GM12878 (cell line): Measurements from ENCODE around the gene ATP6V0E1. TPM values are rescaled to one million over a fixed set of nuclear protein-coding genes. Genes with fewer than 3 reads are reported as not detected.

Experiments used
- ATAC-seq: fragments of 200-7000 bp; cut with Tn5 transposase; 3 replicates; pipeline ENCODE4 v1.9.1; 2020; ENCODE audit warnings: mild to moderate bottlenecking, moderate library complexity
- BruUV-seq: library from RNA; stranded (reverse); fragments of 400-500 nt; replicated peaks from 2 replicates; lab custom pipeline; 2021; lab: Mats Ljungman, UMichigan
- CTCF ChIA-PET: fragments of 300-600 bp; sonication (Branson Sonifier 250); formaldehyde crosslinking; extraction: SDS; loops from one replicate; lab custom pipeline; 2021; ENCODE audit warnings: inconsistent platforms; lab: Yijun Ruan, JAX
- POLR2A ChIA-PET: fragments of 350-600 bp; formaldehyde crosslinking; extraction: SDS; loops from one replicate; lab custom pipeline; 2021; ENCODE audit warnings: inconsistent platforms; lab: Charles Lee
- RAD21 ChIA-PET: fragments of 300-600 bp; sonication (Branson Sonifier 250); formaldehyde crosslinking; loops from one replicate; lab custom pipeline; 2023; ENCODE audit warnings: antibody characterized with exemption; ENCODE audit not compliant: unreplicated experiment; lab: Charles Lee
- SMC1A ChIA-PET: fragments of 300-600 bp; sonication (Branson Sonifier 250); formaldehyde crosslinking; loops from one replicate; lab custom pipeline; 2023; ENCODE audit not compliant: unreplicated experiment, uncharacterized antibody; lab: Charles Lee
- DNase-seq: peaks from one replicate; pipeline ENCODE4 v3.0.0-alpha.2; 2011; ENCODE audit warnings: low read depth, low spot score
- FAIRE-seq: peaks from 3 replicates; lab custom pipeline; 2011; peaks lifted over from hg19 to GRCh38; lab: Jason Lieb, UNC
- H2AFZ ChIP-seq: 2 replicates; pipeline ENCODE4 v1.6.0; 2011; ENCODE audit warnings: low read depth, low read length, control low read depth; ENCODE audit not compliant: control insufficient read depth
- H3K27ac ChIP-seq: 2 replicates; pipeline ENCODE4 v1.5.1; 2011; ENCODE audit warnings: control low read depth; ENCODE audit not compliant: control insufficient read depth, insufficient read depth
- H3K27me3 ChIP-seq, 2 experiments: replicated peaks in 1 of 2; 2 replicates each; pipeline versions ENCODE4 v1.6.0 to v1.6.1; 2011; ENCODE audit warnings: low read length in 1 of 2; ENCODE audit not compliant: control insufficient read depth in 2 of 2, insufficient read depth in 2 of 2
- H3K36me3 ChIP-seq, 2 experiments: 2 replicates each; pipeline ENCODE4 v1.5.1; 2011; ENCODE audit warnings: low read length in 1 of 2; ENCODE audit not compliant: control insufficient read depth in 2 of 2, insufficient read depth in 2 of 2
- H3K4me1 ChIP-seq: 2 replicates; pipeline ENCODE4 v1.6.1; 2011; ENCODE audit warnings: mild to moderate bottlenecking, low read length, moderate library complexity, mixed read lengths; ENCODE audit not compliant: control insufficient read depth, insufficient read depth
- H3K4me2 ChIP-seq: 2 replicates; pipeline ENCODE4 v1.6.0; 2011; ENCODE audit warnings: control low read depth; ENCODE audit not compliant: control insufficient read depth, insufficient read depth
- H3K4me3 ChIP-seq: fragments of 200-600 bp; sonication (generic); 2 replicates; pipeline ENCODE4 v1.5.1; 2016
- H3K79me2 ChIP-seq: 2 replicates; pipeline ENCODE4 v1.6.0; 2011; ENCODE audit warnings: low read length; ENCODE audit not compliant: control insufficient read depth, insufficient read depth
- H3K9ac ChIP-seq: 2 replicates; pipeline ENCODE4 v1.8.0; 2011; ENCODE audit warnings: low read length, control low read depth, mixed read lengths; ENCODE audit not compliant: control insufficient read depth, insufficient read depth
- H3K9me3 ChIP-seq: replicated peaks from 3 replicates; pipeline ENCODE4 v1.5.1; 2011; ENCODE audit warnings: mild to moderate bottlenecking, low read length; ENCODE audit not compliant: control insufficient read depth, insufficient read depth
- H4K20me1 ChIP-seq: 2 replicates; pipeline ENCODE4 v1.6.0; 2011; ENCODE audit not compliant: control insufficient read depth, insufficient read depth
- ATF2 ChIP-seq: IDR thresholded peaks from 2 replicates; pipeline ENCODE4 v1.6.1; 2012; ENCODE audit warnings: low read length, inconsistent platforms
- CTCF ChIP-seq, 3 experiments: IDR thresholded peaks in 2 of 3; conservative IDR thresholded peaks in 1 of 3; 2 replicates each; pipeline ENCODE4 v1.5.1; 2011; ENCODE audit warnings: low read depth in 3 of 3, low read length in 3 of 3, mild to moderate bottlenecking in 3 of 3, control low read depth in 2 of 3, moderate library complexity in 2 of 3, inconsistent platforms in 1 of 3, mixed read lengths in 1 of 3; ENCODE audit not compliant: control insufficient read depth in 2 of 3, insufficient read depth in 1 of 3; ENCODE audit errors: extremely low read depth in 1 of 3
- MTA2 ChIP-seq: fragments of 450-650 bp; IDR thresholded peaks from 2 replicates; pipeline ENCODE4 v1.6.1; 2016; ENCODE audit warnings: low read depth, mild to moderate bottlenecking, moderate library complexity
- WGBS: methylation state at CpG from one replicate; pipeline ENCODE4 v1.1.6; 2016; ENCODE audit warnings: low lambda C conversion rate; ENCODE audit not compliant: insufficient replicate concordance, insufficient coverage; ENCODE audit errors: missing lambda C conversion rate; 5-methylcytosine and 5-hydroxymethylcytosine counted together
- in situ Hi-C: fragments of 300-500 bp; cut with MboI; formaldehyde crosslinking; loops from 9 replicates; pipeline ENCODE4 v1.14.3; 2018; ENCODE audit warnings: mixed read lengths
- intact Hi-C: fragments of 100-400 bp; cut with micrococcal nuclease; formaldehyde crosslinking; loops from one replicate; pipeline ENCODE4 v1.14.2; 2022; ENCODE audit not compliant: unreplicated experiment
- polyA plus RNA-seq, 11 experiments: library from polyadenylated mRNA; depleted of rRNA in 4 of 11; unstranded in 6 of 11; stranded (reverse) in 5 of 11; fragments of >200 nt; fragmentation: Nextera tagmentation in 4 of 11; fragmentation: Illumina TruSeq in 1 of 11; extraction: Ambion mirVana in 4 of 11; extraction: Trizol in 1 of 11; gene quantifications; 1 replicate in 1 of 11; 2 replicates in 10 of 11; pipeline versions ENCODE4 v1.2.1 to v1.2.3, GENCODE V29; 2011 to 2016; ENCODE audit warnings: inconsistent platforms in 2 of 11, missing spikeins in 2 of 11, low read depth in 1 of 11
- total RNA-seq, 4 experiments: library from RNA; depleted of rRNA in 3 of 4; stranded (reverse); fragments of >200 nt in 3 of 4; fragmentation: Illumina TruSeq in 1 of 4; extraction: Trizol in 1 of 4; gene quantifications; 2 replicates each; pipeline versions ENCODE4 v1.2.1 to v1.2.3, GENCODE V29; 2013 to 2021

Gene ATP6V0E1
- total and polyA plus RNA-seq, 10 of the 15 experiments (the other 5 are each of a cell fraction or from before 2014, with no cell fraction given), result 143 to 787 (median 306) TPM

- H3K4me1 ChIP-seq, result no peaks in the 10 kb centered on the region
- ATAC-seq (peak; percentile 56), DNase-seq (no peak), FAIRE-seq (no peak)
- no peak overlapping the region for H3K4me3 ChIP-seq
- POLR2A ChIA-PET, result no interaction called here
- H3K9me3 ChIP-seq, result no peaks in the 10 kb centered on the region
- no peaks in the 10 kb centered on the region for H3K27me3 ChIP-seq
- SMC1A ChIA-PET, result no interaction called here
- no peak overlapping the region for H3K9ac ChIP-seq
- no peaks in the 10 kb centered on the region for H3K79me2 ChIP-seq
- 82% methylated on average over 10 of the region's 10 CpGs for WGBS
- RAD21 ChIA-PET, result interaction anchor here (1.3 kb wide), 1 partner anchor 224 kb away, joined by 4 read pairs; no protein-coding TSS in a partner anchor
- TF ChIP-seq MTA2, result no peak
- peak in 2 of 3 experiments; percentile 20 to 31; a peak in 1 of 6 replicates for TF ChIP-seq CTCF (IDR thresholded peaks at IDR 0.05 in 2 of 3, conservative IDR thresholded peaks at IDR 0.05 in 1 of 3; ENCODE audit: control insufficient read depth in 2 of 3, extremely low read depth in 1 of 3, insufficient read depth in 1 of 3, low read depth in 3 of 3, low read length in 3 of 3)
- no peak for TF ChIP-seq ATF2
- H4K20me1 ChIP-seq, result no peaks in the 10 kb centered on the region
- H3K36me3 ChIP-seq, result peaks cover 4 to 14% of the 10 kb centered on the region in 2 experiments
- H3K27ac ChIP-seq, result no peak overlapping the region
- CTCF ChIA-PET, result interaction anchor here (1.2 to 17.2 kb wide), 2 partner anchors 8 to 229 kb away, joined by 4 to 324 read pairs; no protein-coding TSS in a partner anchor
- intact Hi-C loops (no loop called here), in situ Hi-C loops (no loop called here)
- H2AFZ ChIP-seq, result no peak overlapping the region
- H3K4me2 ChIP-seq, result no peak overlapping the region
- no TSS peak for BruUV-seq
These were observed 44.5 kb upstream of the ATP6V0E1 start for GRCh38 chr5:172939071-172939470.
